ENCODE data around the gene HNF4A. TPM values are rescaled to one million over a fixed set of nuclear protein-coding genes. Genes with fewer than 3 reads are reported as not detected.
"Not testable (repeated sequence)": the region's sequence is repeated elsewhere in the genome, so short reads cannot be mapped to it uniquely, and the experiment has no call there.

Gene HNF4A
- total RNA-seq, 1 donor = not detected

DNA sequence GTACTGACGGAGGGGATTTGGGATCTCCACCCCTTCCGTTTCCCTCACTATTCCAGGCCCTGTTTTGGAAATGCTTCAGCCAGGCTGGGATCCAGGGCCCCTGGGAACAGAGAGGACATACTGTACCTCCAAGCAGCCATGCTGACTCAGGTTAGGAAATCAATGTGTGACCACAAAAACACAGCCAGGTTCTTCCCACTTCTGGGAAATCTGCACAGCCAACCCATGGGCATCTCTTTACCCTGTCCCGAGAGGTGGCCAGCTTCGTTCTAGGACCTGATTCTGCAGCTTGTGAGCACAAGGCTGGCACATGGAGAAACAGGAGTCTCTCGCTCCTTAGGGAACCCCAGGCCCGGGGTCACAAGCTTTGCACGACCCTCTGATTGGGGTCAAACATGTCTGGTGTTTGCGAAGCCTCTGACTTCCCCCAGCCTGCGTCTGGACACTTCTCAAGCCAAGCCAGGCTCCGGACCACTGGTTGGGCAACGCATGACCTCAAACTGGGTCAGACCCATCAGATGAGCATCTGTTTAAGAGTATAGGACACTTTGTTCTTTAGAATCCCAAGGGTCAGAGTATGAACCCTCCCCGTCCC lies 111.9 kb downstream of the HNF4A start:
- no peak overlapping the region for H3K4me3 ChIP-seq (ENCODE audit: low read depth, low read length)
- peak; percentile 14 for DNase-seq (ENCODE audit: low read depth)
- TF ChIP-seq, protein P1, sequence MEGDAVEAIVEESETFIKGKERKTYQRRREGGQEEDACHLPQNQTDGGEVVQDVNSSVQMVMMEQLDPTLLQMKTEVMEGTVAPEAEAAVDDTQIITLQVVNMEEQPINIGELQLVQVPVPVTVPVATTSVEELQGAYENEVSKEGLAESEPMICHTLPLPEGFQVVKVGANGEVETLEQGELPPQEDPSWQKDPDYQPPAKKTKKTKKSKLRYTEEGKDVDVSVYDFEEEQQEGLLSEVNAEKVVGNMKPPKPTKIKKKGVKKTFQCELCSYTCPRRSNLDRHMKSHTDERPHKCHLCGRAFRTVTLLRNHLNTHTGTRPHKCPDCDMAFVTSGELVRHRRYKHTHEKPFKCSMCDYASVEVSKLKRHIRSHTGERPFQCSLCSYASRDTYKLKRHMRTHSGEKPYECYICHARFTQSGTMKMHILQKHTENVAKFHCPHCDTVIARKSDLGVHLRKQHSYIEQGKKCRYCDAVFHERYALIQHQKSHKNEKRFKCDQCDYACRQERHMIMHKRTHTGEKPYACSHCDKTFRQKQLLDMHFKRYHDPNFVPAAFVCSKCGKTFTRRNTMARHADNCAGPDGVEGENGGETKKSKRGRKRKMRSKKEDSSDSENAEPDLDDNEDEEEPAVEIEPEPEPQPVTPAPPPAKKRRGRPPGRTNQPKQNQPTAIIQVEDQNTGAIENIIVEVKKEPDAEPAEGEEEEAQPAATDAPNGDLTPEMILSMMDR (IDR thresholded peaks at IDR 0.05; ENCODE audit: insufficient read depth, low read length) = no peak

DNA sequence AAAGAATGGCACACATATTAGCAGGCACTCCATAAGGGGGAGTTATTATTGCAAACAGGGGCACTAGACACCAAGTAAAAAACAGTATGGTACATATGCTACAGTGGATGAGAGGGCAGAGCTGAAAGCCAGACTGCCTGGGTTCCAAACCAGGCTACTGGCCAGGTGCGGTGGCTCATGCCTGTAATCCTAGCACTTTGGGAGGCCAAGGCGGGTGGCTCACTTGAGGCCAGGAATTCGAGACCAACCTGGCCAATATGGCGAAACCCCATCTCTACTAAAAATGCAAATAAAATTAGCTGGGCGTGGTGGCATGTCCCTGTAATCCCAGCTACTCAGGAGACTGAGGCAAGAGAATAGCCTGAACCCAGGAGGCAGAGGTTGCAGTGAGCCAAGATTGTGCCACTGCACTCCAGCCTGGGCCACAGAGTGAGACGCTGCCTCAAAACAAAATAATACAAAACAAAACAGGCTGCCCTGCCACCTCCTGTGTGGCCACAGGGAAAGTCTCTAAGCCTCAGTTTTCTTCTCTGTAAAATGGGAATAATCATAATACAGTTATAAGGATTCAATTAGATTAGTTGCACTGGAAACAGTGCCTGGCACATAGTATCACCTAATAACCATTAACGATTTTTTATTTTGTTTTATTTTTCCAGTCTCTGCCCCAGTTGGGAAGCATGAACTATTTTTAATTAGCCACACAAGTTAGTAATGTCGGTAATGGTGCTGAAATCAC lies 112.7 kb downstream of the HNF4A start:
- TF ChIP-seq, protein P1 (IDR thresholded peaks at IDR 0.05; ENCODE audit: insufficient read depth, low read length) = no peak

DNA sequence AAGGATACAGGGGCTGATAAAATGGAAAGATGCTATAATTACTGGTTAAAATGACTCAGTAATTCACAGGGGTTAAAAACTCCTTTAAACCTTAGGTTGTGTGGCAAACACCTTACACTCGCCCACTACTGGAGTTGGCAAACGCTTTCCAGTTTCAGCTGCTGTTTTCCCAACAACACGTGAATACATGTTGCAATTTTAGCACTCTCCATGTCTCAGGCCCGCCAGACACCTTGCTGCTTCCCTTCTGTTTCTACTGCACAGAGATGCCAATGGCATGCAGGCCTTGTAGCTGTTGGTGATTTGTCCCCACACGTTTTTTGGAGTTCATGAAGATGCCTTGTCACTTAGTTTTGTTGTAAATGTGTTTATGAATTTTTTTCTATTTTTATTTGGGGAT lies 114.8 kb downstream of the HNF4A start:
- TF ChIP-seq, protein P1 (IDR thresholded peaks at IDR 0.05; ENCODE audit: insufficient read depth, low read length) = no peak
- no peak for DNase-seq (ENCODE audit: low read depth)
- no peak overlapping the region for H3K4me3 ChIP-seq (ENCODE audit: low read depth, low read length)

More for the DNA sequence above, 112.7 kb downstream of the HNF4A start:
- no peak overlapping the region for H3K4me3 ChIP-seq (ENCODE audit: low read depth, low read length)
- DNase-seq (ENCODE audit: low read depth) = no peak

DNA sequence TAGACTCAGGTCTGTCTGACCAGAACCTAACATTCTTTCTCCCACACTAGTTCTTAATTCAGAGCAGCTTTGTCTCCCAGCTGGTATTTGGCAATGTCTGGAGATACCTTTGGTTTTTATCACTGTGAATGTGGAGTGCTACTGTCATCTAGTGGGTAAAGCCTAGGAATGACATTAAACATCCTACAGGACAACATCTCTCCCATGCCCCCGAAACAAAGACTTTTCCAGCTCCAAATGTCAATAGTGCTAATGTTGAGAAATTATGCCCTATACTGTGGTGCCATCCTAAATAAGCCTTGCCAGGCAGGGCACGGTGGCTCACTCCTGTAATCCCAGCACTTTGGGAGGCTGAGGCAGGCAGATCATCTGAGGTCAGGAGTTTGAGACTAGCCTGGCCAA lies 116.0 kb downstream of the HNF4A start:
- DNase-seq (ENCODE audit: low read depth) = peak; percentile 66
- TF ChIP-seq, protein P1 (IDR thresholded peaks at IDR 0.05; ENCODE audit: insufficient read depth, low read length) = peak; percentile 61
- H3K4me3 ChIP-seq (ENCODE audit: low read depth, low read length) = no peak overlapping the region

DNA sequence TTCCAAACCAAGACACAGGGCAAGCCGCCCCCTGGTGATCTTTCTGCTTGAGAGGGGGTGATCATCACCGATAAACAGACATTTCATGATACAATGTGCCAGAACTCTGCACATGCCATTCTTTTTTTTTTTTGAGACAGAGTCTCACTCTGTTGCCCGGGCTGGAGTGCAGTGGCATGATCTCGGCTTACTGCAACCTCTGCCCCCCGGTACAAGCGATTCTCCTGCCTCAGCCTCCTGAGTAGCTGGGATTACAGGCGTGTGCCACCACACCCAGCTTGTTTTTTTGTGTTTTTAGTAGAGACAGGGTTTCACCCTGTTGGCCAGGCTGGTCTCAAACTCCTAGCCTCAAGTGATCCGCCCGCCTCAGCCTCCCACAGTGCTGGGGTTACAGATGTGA lies 116.8 kb downstream of the HNF4A start:
- not testable (repeated sequence) for DNase-seq (ENCODE audit: low read depth); H3K4me3 ChIP-seq (ENCODE audit: low read depth, low read length)

DNA sequence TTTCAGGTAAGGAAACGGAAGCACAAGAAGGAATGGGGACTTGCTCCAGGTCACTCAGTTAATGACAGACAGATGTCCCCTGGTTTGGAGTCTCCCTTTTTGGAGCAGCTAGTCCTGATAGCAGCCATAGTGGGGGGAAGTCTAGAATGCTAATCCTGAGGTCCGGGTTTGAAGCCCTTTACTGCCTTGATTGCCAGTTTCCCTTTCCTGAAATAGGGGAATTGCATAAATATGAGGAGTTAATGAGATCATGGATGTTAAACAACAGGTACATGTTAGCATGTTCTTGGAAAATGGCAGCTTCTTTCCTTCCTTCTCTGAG lies 119.8 kb downstream of the HNF4A start:
- peak overlapping the region; percentile 92 for H3K4me3 ChIP-seq (ENCODE audit: low read depth, low read length)
- no peak for DNase-seq (ENCODE audit: low read depth)
- TF ChIP-seq, protein P1 (IDR thresholded peaks at IDR 0.05; ENCODE audit: insufficient read depth, low read length) = no peak

DNA sequence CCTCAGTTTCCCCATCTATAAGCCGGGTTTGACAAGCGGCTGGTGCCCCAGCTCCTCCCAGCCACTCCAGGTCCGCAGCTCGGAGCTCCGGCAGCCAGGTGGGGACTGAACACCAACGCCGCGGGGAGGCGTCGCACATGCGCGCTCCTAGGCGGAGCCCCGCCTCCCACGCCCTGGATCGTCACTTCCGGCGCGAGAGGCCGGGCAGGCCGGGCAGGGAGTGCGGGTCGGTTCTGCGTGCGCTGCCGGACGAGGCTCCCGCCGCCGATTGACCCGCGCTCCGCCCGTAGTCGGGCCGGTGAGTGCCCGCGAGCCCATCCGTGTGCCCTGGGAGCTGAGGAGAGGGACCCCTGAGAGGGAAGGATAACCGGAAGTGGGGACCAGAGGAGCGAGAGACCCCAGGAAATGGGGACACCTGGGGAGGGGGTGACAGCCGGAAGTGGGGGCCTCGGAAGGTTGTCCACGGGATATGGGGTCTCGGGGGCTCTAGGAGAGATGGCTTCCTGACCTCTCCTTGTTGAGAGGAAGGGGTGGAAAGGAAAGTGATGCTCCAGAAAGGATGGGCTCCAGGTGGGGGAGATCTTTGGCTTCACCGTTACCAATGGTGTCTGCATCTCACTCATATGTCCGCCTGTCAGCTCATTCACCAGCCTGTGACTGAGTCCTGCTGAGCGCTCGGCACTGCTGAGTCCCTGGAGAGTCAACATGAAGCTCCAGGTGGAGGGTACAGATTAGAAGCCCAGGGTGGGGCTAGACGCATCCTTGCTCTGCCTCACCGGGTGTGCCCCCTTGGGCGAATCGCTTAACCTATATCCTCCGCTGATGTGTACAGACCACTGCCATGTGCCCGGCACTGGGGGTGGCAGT lies 120.4 kb downstream of the HNF4A start, which contains the start of gene TTPAL:
Gene TTPAL (plus strand): TSS at position 181 of the 867 bp plus-strand sequence. CDS start 4,126 bp downstream, outside the sequence.
- peak; percentile 73 for DNase-seq (ENCODE audit: low read depth)
- TF ChIP-seq, protein P1 (IDR thresholded peaks at IDR 0.05; ENCODE audit: insufficient read depth, low read length) = peak; percentile 34
- peak within 1 kb of the TSS; percentile 92 for H3K4me3 ChIP-seq (ENCODE audit: low read depth, low read length)
